Endothelial cell (in vitro differentiated cells): ENCODE measurements around the gene SSR2. TPM values are rescaled to one million over a fixed set of nuclear protein-coding genes. Genes with fewer than 3 reads are reported as not detected.

Source experiments
- DNase-seq: peaks from one replicate; pipeline ENCODE4 v3.0.0; 2021; ENCODE audit warnings: low spot score
- H3K27ac Mint-ChIP-seq: one replicate; pipeline ENCODE4 v1.8.0; 2021; ENCODE audit warnings: mixed read lengths, inconsistent platforms; ENCODE audit not compliant: unreplicated experiment
- H3K27me3 Mint-ChIP-seq: one replicate; pipeline ENCODE4 v1.8.0; 2021; ENCODE audit warnings: mild to moderate bottlenecking, moderate library complexity, mixed read lengths, inconsistent platforms; ENCODE audit not compliant: unreplicated experiment
- H3K36me3 Mint-ChIP-seq: one replicate; pipeline ENCODE4 v1.8.0; 2021; ENCODE audit warnings: mild to moderate bottlenecking, low read depth, mixed read lengths, inconsistent platforms; ENCODE audit not compliant: unreplicated experiment
- H3K4me1 Mint-ChIP-seq: one replicate; pipeline ENCODE4 v1.8.0; 2021; ENCODE audit warnings: mild to moderate bottlenecking, mixed read lengths, inconsistent platforms; ENCODE audit not compliant: unreplicated experiment
- H3K4me3 Mint-ChIP-seq: one replicate; pipeline ENCODE4 v1.8.0; 2021; ENCODE audit warnings: mild to moderate bottlenecking, mixed read lengths, inconsistent platforms; ENCODE audit not compliant: unreplicated experiment
- H3K9me3 Mint-ChIP-seq: one replicate; pipeline ENCODE4 v1.8.0; 2021; ENCODE audit warnings: mixed read lengths, inconsistent platforms; ENCODE audit not compliant: unreplicated experiment
- CTCF ChIP-seq: fragments of 200-600 bp; sonication (generic); IDR thresholded peaks from one replicate; pipeline ENCODE4 v1.5.0; 2021; ENCODE audit warnings: antibody characterized with exemption; ENCODE audit not compliant: unreplicated experiment
- total RNA-seq: library from RNA; stranded (reverse); fragmentation: NEBNext Ultra II Directional; extraction: Animal tissue kit (Norgen Biotek cat#: 25700); gene quantifications from one replicate; pipeline ENCODE4 v1.2.1, GENCODE V29; 2021; ENCODE audit not compliant: unreplicated experiment

The SSR2 gene
- total RNA-seq, 1 donor from 2014 or later = 340 TPM

- peaks cover 8% of the 10 kb centered on the region for H3K27me3 Mint-ChIP-seq
- no peaks in the 10 kb centered on the region for H3K9me3 Mint-ChIP-seq
- H3K4me3 Mint-ChIP-seq = no peak overlapping the region
- no peak overlapping the region for H3K27ac Mint-ChIP-seq
- no peak for TF ChIP-seq CTCF
- peaks cover 26% of the 10 kb centered on the region for H3K4me1 Mint-ChIP-seq
- peaks cover 5% of the 10 kb centered on the region for H3K36me3 Mint-ChIP-seq
- no peak for DNase-seq
Measured at GRCh38 chr1:156065871-156066270, 45.1 kb upstream of the SSR2 start.

- DNase-seq = no peak
- no peak overlapping the region for H3K4me3 Mint-ChIP-seq
- H3K36me3 Mint-ChIP-seq = peaks cover 5% of the 10 kb centered on the region
- no peaks in the 10 kb centered on the region for H3K9me3 Mint-ChIP-seq
- peaks cover 6% of the 10 kb centered on the region for H3K27me3 Mint-ChIP-seq
- no peak for TF ChIP-seq CTCF
- no peak overlapping the region for H3K27ac Mint-ChIP-seq
- H3K4me1 Mint-ChIP-seq = peaks cover 22% of the 10 kb centered on the region
Measured at GRCh38 chr1:156065212-156065611, 44.5 kb upstream of the SSR2 start.

GRCh38 chr1:156064615-156065014 is 43.9 kb upstream of the SSR2 start:
- DNase-seq = no peak
- TF ChIP-seq CTCF = no peak
- Mint-ChIP-seq H3K36me3 (peaks cover 5% of the 10 kb centered on the region), H3K27ac (no peak overlapping the region), H3K4me3 (no peak overlapping the region), H3K9me3 (no peaks in the 10 kb centered on the region), H3K4me1 (peaks cover 16% of the 10 kb centered on the region), H3K27me3 (peaks cover 6% of the 10 kb centered on the region)

GRCh38 chr1:156063997-156064285 is 43.2 kb upstream of the SSR2 start:
- Mint-ChIP-seq H3K4me1 (peaks cover 15% of the 10 kb centered on the region), H3K27ac (no peak overlapping the region), H3K9me3 (no peaks in the 10 kb centered on the region), H3K4me3 (no peak overlapping the region), H3K27me3 (peaks cover 3% of the 10 kb centered on the region), H3K36me3 (peaks cover 7% of the 10 kb centered on the region)
- TF ChIP-seq CTCF = no peak
- no peak for DNase-seq

GRCh38 chr1:156062189-156062588 is 41.4 kb upstream of the SSR2 start:
- Mint-ChIP-seq H3K4me3 (no peak overlapping the region), H3K27me3 (peaks cover 3% of the 10 kb centered on the region), H3K36me3 (peaks cover 10% of the 10 kb centered on the region), H3K27ac (no peak overlapping the region), H3K4me1 (peaks cover 11% of the 10 kb centered on the region), H3K9me3 (no peaks in the 10 kb centered on the region)
- no peak for TF ChIP-seq CTCF
- no peak for DNase-seq
